ENCODE results near the gene DNMT3A. TPM values are rescaled to one million over a fixed set of nuclear protein-coding genes. Genes with fewer than 3 reads are reported as not detected.
"Not testable (repeated sequence)": the region's sequence is repeated elsewhere in the genome, so short reads cannot be mapped to it uniquely, and the experiment has no call there.

The DNMT3A gene
- total RNA-seq, 1 experiment from 2014 or later = 215 TPM

GRCh38 chr2:25273985-25274535 lies 67.7 kb downstream of the DNMT3A start:
- no peaks in the 10 kb centered on the region for H3K27me3 ChIP-seq (ENCODE audit: insufficient read depth, low read length)
- H3K27ac Mint-ChIP-seq = peak overlapping the region; percentile 13 to 63 (median 26); a peak in 4 of 7 replicates
- no CpG with 5 or more reads among the region's 5 CpGs for WGBS (ENCODE audit: extremely low coverage, insufficient read length, low lambda C conversion rate)
- peaks cover 2% of the 10 kb centered on the region for H3K4me1 ChIP-seq (ENCODE audit: insufficient read depth, low read length)
- no peak overlapping the region for H2BK5ac ChIP-seq (ENCODE audit: insufficient read length, low read length)
- H2BK12ac ChIP-seq (ENCODE audit: insufficient read length, low read depth, low read length) = no peak overlapping the region
- TF ChIP-seq CTCF (conservative IDR thresholded peaks at IDR 0.05) = no peak
- peaks cover 1% of the 10 kb centered on the region; the same call in 1 of the 2 replicates for H3K27me3 Mint-ChIP-seq (ENCODE audit: low read depth)
- H2BK15ac ChIP-seq (ENCODE audit: low read depth, low read length) = no peak overlapping the region
- H4K5ac ChIP-seq (ENCODE audit: insufficient read length, low read depth, low read length) = no peak overlapping the region
- H3K36me3 Mint-ChIP-seq (ENCODE audit: insufficient read depth in 1 of 3, low read depth in 3 of 3) = peaks cover 0 to 26% (median 2%) of the 10 kb centered on the region in 3 experiments; a peak in 6 of 7 replicates
- H3K4ac ChIP-seq (ENCODE audit: low read depth, low read length) = no peak overlapping the region
- no peak overlapping the region for H3K9ac ChIP-seq (ENCODE audit: extremely low read depth, insufficient read length, low read length)
- no peak overlapping the region for H3T11ph ChIP-seq (ENCODE audit: low read length)
- no peak overlapping the region for H4K91ac ChIP-seq (ENCODE audit: insufficient read length, low read depth, low read length)
- no peak overlapping the region for H3K27ac ChIP-seq (ENCODE audit: insufficient read length, low read depth, low read length)
- no peak overlapping the region for H3K4me2 ChIP-seq (ENCODE audit: insufficient read depth, insufficient read length, low read length)
- no peak overlapping the region for H3K18ac ChIP-seq (ENCODE audit: insufficient read length, low read depth, low read length)
- no peaks in the 10 kb centered on the region for H3K79me1 ChIP-seq (ENCODE audit: insufficient read depth, low read depth, low read length, poor library complexity, severe bottlenecking)
- H3K56ac ChIP-seq (ENCODE audit: insufficient read length, low read depth, low read length) = no peak overlapping the region
- no peak overlapping the region for H3K23ac ChIP-seq (ENCODE audit: insufficient read length, low read depth, low read length)
- H3K79me2 ChIP-seq (ENCODE audit: insufficient read depth, low read length) = no peaks in the 10 kb centered on the region
- H4K20me1 ChIP-seq (ENCODE audit: control insufficient read depth, insufficient read depth, insufficient read length) = peaks cover 3% of the 10 kb centered on the region
- H2AFZ ChIP-seq (ENCODE audit: low read length) = no peak overlapping the region
- H3K23me2 ChIP-seq (ENCODE audit: insufficient read length, low read depth, low read length, poor library complexity, severe bottlenecking) = peaks cover 3% of the 10 kb centered on the region
- H2BK120ac ChIP-seq (ENCODE audit: low read depth, low read length, poor library complexity, severe bottlenecking) = no peak overlapping the region
- no peak overlapping the region for H4K8ac ChIP-seq (replicated peaks; ENCODE audit: insufficient read length, low read depth, low read length)
- H3K4me3 Mint-ChIP-seq = no peak overlapping the region
- H3K14ac ChIP-seq (ENCODE audit: insufficient read depth, low read length) = no peak overlapping the region
- no peak for DNase-seq
- peaks cover 56 to 57% of the 10 kb centered on the region in 2 experiments for H3K4me1 Mint-ChIP-seq
- no peak overlapping the region for H2BK20ac ChIP-seq (ENCODE audit: low read depth, low read length, poor library complexity, severe bottlenecking)
- no peaks in the 10 kb centered on the region for H3K9me3 ChIP-seq (ENCODE audit: control insufficient read depth, low read depth, low read length)
- H3K9me3 Mint-ChIP-seq = no peaks in the 10 kb centered on the region
- H2AK5ac ChIP-seq (ENCODE audit: insufficient read length, low read length) = no peak overlapping the region

- not testable (repeated sequence) for H2BK120ac ChIP-seq (ENCODE audit: low read depth, low read length, poor library complexity, severe bottlenecking); H4K5ac ChIP-seq (ENCODE audit: insufficient read length, low read depth, low read length); H3K4me3 Mint-ChIP-seq; H2BK12ac ChIP-seq (ENCODE audit: insufficient read length, low read depth, low read length); H3K27me3 ChIP-seq (ENCODE audit: insufficient read depth, low read length); H3K27me3 Mint-ChIP-seq (ENCODE audit: low read depth); DNase-seq; H3K27ac ChIP-seq (ENCODE audit: insufficient read length, low read depth, low read length); H3K79me2 ChIP-seq (ENCODE audit: insufficient read depth, low read length); H3K23me2 ChIP-seq (ENCODE audit: insufficient read length, low read depth, low read length, poor library complexity, severe bottlenecking); H2AFZ ChIP-seq (ENCODE audit: low read length); H3K9me3 ChIP-seq (ENCODE audit: control insufficient read depth, low read depth, low read length); H3K9ac ChIP-seq (ENCODE audit: extremely low read depth, insufficient read length, low read length); H4K91ac ChIP-seq (ENCODE audit: insufficient read length, low read depth, low read length); H3K9me3 Mint-ChIP-seq; H2AK5ac ChIP-seq (ENCODE audit: insufficient read length, low read length); H3K18ac ChIP-seq (ENCODE audit: insufficient read length, low read depth, low read length); H3K4me2 ChIP-seq (ENCODE audit: insufficient read depth, insufficient read length, low read length); H3T11ph ChIP-seq (ENCODE audit: low read length); H3K23ac ChIP-seq (ENCODE audit: insufficient read length, low read depth, low read length); H3K27ac Mint-ChIP-seq; H2BK20ac ChIP-seq (ENCODE audit: low read depth, low read length, poor library complexity, severe bottlenecking); H2BK5ac ChIP-seq (ENCODE audit: insufficient read length, low read length); H3K79me1 ChIP-seq (ENCODE audit: insufficient read depth, low read depth, low read length, poor library complexity, severe bottlenecking); H3K4me1 ChIP-seq (ENCODE audit: insufficient read depth, low read length); H2BK15ac ChIP-seq (ENCODE audit: low read depth, low read length); H3K14ac ChIP-seq (ENCODE audit: insufficient read depth, low read length); H3K56ac ChIP-seq (ENCODE audit: insufficient read length, low read depth, low read length); H3K4ac ChIP-seq (ENCODE audit: low read depth, low read length); H4K8ac ChIP-seq (replicated peaks; ENCODE audit: insufficient read length, low read depth, low read length); H4K20me1 ChIP-seq (ENCODE audit: control insufficient read depth, insufficient read depth, insufficient read length)
- WGBS (ENCODE audit: extremely low coverage, insufficient read length, low lambda C conversion rate) = no CpG with 5 or more reads among the region's 9 CpGs
- H3K36me3 Mint-ChIP-seq (ENCODE audit: insufficient read depth in 1 of 3, low read depth in 3 of 3) = peaks cover 0 to 26% (median 2%) of the 10 kb centered on the region in 3 experiments; a peak in 6 of 7 replicates
- peaks cover 43% of the 10 kb centered on the region in 2 experiments for H3K4me1 Mint-ChIP-seq
Measured at GRCh38 chr2:25272705-25273104, 69.0 kb downstream of the DNMT3A start.

Data from H9 (cell line).